HG03135 (cell line): Measurements from ENCODE around the gene GALNT4.

ENCODE experiments used
- ATAC-seq: cut with Tn5 transposase; IDR thresholded peaks from one replicate; pipeline ENCODE4 v1.9.1; 2021; ENCODE audit warnings: mild to moderate bottlenecking, moderate library complexity; ENCODE audit not compliant: unreplicated experiment

The GALNT4 gene

DNA sequence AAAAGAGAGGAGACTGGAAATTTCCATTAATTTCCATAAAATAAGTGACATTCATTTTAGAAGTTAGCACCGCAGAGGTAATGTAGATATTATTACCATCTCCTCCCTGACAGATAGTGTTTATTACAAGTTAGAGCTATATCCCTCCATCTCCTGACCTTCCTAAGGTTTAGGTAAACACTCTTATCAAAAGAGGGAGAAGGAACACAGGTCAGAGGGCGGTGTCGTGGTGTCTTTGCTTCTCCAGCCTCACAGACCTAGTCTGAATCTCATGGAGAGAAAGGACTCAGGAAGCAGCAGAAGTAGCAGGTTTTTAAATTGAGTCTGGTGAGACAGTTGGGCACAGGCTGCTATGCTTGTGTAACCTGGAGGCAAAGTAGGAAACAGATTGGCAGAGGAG, 12.8 kb upstream of the GALNT4 start:
- ATAC-seq, result no peak

DNA sequence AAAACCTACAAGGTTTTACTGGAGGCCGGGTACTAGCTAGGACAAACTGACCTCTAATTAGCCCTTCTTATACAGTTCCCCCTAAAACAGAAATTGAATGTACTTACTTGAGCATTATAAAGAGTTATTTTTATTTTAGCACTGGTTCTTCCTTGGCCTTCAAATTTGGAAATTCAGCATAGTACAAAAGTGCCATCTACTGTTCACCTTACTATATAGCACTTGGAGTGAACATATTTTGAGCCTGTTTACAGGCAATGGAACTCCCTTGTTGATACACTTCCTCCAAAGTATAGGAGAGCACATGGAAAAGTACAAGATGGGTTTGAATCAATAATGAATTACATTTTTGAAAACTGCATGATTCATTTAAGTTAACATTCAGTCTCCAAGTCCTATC, 5.1 kb upstream of the GALNT4 start:
- ATAC-seq, result no peak

DNA sequence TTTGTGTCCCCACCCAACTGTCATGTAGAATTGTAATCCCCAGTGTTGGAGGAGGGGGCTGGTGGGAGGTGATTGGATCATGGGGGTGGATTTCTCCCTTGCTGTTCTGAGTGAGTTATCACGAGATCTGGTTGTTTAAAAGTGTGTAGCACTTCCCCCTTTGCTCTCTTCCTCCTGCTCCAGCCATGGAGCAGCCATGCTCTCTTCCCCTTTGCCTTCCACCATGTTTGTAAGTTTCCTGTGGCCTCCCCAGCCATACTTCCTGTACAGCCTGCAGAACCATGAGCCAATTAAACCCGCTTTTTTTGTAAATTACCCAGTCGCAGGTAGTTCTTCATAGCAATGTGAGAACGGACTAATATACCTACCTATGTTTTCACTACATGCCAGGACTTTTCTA, 3.8 kb upstream of the GALNT4 start:
- ATAC-seq, result no peak

DNA sequence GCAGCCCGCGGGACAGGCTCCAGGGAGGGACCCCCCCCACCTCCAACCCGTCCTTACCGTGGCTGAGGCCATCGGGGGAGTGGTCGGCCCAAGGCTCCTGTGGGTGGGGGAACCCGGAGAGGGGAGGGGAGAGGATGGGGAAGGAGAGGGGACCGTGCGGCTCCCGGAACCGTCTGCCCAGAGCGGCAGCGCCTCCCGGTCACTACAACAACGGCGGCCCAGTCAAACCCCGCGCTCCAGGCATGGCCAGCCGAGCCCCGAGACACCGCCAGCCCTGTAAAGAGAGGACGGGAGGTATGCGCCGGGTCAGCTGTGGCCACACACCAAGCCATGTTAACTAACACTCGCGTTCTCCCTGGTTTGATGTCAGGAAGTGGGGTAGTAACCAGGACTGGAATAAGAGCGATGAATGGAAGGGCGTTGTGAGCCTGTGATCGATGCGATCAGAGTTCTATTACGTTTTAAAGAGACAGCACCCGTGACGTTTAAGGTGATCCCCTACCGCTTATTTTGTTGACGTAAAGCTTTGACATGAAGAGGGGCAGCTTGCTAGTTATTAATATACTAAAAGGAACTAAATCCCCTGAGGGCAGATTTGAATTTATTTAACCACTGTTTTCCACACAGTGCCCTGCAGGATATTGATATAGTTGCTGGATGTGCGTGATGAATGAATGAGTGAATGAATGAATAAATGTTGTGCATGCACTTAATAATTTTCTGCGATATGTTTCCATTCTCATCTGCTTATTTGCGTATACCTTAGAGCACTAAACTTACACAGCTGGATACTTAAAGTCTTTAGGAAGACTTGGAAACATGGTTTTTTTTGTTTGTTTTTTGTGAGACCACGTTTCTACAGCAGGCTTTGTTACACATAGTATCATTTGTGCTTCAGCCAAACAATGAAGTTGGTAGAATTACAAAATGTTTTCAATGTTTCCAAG, 1.5 kb upstream of the GALNT4 start, which contains the start of gene POC1B:
Gene POC1B, minus strand, starts transcription at position 224 of the 947 bp plus-strand sequence. Its CDS starts 152 bp downstream, at position 72.
- peak; percentile 56 for ATAC-seq

DNA sequence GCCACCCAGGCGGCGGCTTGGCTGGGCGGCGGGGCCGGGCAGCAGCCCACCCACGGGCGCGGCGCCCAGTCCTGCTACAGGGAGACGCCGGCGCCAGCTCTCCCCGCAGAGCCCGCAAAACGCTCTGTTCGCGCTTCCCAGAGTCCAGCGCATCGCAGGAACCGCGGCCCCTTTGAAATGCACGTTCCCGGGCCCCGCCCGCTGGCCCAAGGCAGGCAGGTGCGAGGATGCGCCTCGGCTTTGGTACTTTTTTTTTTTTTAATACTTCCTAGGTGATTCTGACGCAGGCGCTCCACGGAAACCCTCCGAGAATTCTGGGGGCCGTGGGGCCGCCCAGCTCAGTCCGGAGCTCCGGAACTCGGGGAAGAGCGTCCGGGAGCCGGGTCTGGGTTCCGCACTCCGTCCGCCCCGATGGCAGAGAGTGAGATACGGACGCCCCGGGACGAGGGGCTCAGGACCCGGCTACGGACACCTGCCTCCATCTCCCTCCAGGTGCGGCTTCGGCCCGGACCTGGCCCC, 768 bp upstream of the GALNT4 start:
- ATAC-seq, result peak; percentile 31

DNA sequence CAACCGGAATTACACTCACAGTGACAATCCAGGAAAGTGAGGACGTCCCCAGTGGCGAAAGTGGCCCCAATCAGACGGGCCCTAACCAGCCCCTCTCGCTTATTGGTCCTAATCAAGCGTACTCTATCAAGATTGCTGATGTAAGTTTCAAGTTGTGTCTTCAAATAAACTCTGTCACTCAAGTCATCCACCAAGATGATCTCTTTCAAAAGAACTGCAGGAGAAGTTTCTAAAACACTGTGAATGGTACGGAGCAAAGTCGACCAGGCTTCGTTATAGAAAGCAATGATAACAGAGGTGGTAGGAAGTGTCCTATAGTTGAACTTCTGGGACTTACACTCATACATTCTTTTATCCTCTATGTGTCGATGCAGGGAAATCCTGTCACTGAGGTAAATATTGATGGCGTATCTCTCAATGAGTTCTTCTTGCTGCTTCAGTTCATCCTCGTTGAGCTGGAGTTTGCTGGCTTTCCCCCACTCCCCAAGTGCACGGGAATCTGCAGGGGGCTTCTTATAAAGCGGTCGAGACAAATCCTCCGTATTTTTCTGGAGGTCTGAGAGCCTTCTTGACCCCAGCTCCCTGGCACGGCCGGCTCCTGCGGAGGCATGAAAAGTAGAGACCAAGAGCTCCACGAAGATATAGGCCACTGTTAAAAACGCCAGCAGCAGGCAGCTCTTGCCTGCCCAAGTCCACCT, 604 bp downstream of the GALNT4 start:
- ATAC-seq, result no peak

DNA sequence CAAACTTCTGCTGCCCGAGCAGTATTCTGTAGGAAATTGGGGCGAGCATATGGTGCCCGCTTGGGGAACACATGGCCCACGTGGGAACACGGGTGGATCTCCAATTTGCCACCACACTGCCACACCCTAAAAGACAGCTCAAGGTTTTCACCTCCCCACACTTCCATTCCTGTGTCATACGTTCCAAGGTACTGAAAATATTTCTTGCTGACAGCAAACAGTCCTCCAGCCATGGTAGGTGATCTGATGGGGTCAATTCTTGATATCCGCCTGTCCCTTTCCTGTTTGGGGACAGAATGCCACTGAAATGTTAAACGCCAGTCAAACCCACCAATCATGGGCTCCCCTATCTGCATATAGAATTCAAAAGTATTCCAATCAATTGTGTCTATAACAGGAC, 1.2 kb downstream of the GALNT4 start:
- ATAC-seq, result no peak

DNA sequence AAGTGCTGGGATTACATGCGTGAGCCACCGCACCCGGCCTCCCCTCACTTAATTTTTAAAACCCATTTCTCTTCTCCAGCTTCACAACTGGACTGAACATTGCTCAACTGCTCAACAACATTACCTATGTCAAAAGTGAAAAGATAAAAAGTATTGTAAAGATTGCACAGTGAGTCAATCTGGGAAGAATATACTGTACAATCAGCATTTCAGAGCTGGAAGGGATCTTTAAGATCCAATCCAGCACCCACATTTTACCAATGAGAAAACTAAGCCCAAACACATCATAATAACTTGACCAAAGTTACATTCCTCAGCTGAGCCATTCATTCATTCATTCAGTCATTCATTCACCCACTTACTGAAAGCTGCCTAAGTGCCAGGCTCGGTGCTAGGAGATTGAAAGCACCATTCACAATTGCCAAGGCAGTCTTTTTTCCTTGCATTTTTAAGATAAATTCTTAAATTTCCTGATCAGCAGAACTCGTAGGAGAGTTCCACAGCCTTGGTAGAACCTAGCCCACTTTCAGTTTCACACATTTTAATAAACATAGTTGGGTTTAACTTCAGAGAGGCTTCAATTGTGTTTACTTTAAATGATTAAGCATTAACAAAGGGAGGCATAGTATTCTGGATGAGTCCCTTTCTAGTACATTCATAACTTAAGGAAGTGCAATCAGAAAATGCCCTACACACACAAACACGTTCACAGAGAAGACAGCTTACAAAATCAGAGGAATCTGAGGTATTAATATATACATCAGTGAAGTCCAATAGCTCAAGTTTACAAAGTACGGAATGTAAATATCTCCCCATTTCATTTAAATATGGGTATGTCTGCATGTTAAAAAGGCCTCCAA, 3.0 kb downstream of the GALNT4 start:
- ATAC-seq, result no peak

DNA sequence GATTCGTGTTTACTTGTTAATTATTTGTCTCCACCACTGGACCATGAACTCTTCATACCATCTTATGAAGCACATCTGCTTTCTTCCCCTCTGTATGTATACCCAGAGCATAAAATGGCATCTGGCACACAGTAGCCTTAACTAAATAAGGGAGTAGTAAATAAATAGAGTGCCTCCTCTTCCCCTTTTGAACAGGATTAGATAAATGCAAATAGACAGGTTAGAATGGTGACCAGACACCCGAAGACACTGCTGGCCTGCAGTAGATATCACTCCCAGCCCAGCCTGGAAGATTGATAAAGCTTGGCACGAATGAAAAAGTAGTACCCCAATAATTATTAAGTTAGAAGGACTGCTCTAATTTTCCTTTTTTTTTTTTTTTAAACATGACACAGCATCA, 6.9 kb downstream of the GALNT4 start:
- no peak for ATAC-seq

DNA sequence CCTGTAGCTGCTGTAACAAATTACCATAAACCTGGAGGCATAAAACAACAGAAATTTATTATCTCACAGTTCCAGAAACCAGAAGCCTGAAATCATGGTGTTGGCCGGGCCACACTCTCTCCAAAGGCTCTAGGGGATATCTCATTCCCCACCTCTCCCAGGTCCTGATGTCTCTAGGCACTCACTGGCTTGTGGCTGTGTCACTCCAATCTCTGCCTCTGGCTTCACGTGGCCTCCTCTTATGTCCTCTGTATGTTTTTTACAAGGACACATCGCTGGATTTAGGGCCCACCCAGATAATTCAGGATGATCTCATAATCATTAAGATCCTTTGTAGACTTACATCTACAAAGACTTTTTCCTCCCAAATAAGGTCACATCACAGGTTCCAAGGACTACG, 8.0 kb downstream of the GALNT4 start:
- ATAC-seq, result no peak

DNA sequence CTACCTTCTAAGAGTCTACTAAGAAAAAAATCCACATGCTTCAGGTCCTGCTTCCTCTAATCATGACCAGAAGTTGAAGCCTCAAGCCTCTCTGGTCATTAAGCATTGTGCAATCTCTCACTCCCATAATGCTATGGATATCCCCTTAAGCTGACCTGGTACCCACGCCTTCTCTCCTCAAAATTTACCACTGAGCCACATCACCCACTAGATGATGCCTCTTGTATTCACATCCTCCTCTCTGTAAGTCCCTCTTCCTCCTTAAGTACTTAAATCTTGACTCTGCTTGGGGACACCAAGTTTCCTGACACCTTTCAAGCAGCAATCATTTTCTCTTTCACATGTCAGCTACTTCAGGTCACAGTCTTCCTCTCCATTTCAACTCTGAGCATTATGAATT, 9.8 kb downstream of the GALNT4 start:
- ATAC-seq, result peak; percentile 80

DNA sequence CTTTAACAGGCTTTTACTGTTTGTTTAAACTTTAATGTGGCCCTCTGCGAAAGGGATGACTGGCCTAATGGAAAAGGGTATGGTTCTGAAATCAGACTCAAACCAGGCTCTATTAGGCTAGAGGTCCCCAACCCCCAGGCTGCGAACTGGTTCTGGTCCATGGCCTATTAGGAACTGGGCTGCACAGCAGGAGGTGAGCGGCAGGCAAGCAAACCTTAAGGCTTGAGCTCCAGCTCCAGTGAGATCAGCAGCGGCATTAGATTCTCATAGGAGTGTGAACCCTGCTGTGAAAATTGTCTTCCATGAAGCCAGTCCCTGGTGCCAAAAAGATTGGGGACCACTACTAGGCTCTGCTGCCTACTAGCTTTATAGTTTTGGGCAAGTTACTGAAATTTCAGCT, 11.1 kb downstream of the GALNT4 start:
- no peak for ATAC-seq

DNA sequence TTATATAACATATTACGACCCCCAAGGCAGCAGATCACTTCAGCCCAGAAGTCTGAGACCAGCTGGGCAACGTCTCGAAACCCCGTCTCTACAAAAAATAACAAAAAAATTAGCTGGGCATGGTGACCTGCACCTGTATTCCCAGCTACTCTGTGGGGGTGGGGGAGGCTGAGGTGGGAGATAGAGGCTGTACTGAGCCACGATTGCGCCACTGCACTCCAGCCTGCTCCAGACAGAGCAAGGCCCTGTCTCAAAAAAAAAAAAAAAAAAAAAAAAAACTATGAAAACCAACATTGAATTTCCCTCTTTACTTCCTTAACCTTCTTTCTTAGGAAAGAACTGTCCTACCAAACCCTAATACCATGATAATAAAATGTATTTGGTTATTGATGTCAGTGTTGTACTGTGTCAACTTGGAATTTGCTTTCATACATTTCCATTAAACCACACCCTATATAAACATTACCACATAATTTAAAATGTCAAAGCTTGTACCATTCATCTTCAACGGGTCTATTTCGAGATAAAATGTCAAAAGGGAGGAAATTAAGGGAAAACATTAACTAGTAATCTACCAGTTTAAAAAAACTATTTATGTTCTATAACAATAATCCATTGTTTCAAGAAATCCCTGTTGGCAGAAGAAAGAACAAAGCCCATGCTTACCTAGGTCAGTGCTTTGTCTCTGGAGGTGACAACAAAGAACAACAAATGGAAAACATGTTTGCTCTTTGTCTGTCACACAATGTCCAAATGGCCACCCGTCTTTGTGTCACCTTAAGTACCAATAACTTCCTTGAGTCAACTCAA, 17.4 kb downstream of the GALNT4 start:
- ATAC-seq, result no peak

DNA sequence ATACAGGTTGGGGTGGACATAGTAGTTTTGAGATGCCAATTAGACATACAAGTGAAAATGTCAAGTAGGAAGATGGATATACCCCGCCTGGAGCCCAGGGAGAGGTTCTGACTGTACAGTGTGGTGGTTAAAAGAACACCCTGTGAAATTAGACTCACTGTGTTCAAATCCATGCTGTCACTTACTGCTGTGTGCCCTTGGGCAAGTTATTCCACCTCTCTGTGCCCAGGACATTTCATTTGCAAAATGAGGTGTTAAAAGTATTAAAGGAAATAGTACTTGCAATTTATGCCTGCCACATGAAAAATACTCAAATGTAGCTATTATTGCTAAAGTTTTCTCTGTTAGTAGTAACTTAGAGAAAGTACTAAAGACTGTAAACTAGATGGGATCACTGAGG, 18.5 kb downstream of the GALNT4 start:
- no peak for ATAC-seq

DNA sequence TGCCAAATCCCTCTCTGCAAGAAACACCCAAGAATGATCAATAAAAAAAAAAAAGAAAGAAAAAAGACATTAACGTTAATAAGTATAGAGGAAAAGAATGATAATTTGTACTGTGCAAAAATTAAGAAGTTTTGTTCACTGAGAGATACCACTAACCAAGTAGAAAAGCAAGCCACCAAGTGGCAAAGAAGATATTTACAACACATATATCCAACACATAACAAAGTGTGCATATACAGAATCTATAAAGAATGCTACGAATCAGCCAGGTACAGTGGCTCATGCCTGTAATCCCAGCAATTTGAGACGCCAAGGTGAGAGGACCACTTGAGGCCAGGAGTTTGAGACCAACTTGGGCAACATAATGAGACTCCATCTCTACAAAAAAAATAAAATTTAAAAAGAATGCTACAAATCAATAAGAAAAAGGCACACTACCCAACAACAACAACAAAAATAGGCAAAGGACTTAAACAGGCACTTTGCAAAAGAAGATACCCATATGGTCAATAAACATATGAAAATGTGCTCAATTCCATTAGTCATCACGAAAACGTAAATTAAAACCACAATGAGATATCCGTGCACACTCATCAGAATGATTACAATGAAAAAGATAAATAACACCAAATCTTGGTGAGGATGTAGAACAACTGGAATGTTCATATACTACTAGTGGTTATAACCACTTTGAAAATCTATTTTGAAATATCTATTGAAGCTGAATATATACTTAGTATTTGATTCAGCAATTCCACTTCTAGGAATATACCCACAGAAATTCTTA, 19.8 kb downstream of the GALNT4 start:
- no peak for ATAC-seq

DNA sequence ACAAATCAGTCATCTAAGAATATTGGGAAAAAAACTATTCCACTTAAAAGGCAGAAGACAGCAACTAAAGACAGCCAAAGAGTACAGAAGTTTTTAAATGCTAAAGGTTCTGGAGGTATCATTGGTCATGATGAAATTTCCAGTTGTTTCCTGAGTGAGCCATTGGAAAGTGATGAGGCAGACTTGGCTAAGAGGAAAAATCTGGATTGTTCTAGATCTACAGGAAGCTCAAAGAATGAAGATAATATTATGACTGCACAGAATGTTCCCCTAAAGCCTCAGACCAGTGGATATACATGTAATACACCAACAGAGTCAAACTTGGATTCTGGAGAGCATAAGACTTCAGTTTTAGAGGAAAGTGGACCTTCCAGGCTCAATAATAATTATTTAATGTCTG, 22.8 kb downstream of the GALNT4 start:
- ATAC-seq, result no peak

DNA sequence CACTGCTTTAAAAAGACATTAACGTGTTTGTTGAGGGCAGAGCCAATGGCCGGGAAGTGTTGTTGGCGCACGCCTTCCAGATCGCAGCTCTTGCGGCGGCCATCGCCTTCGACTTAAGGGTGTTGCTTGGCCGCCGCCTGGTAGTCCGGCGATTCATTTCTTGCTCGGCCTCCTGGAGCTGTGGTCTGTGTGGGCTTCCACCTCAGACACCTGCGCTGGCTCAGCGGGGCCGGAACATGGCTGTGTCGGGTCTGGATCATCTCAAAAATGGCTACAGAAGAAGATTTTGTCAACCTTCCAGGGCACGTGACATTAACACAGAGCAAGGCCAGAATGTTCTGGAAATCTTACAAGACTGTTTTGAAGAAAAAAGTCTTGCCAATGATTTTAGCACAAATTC, 24.7 kb downstream of the GALNT4 start:
- ATAC-seq, result no peak

DNA sequence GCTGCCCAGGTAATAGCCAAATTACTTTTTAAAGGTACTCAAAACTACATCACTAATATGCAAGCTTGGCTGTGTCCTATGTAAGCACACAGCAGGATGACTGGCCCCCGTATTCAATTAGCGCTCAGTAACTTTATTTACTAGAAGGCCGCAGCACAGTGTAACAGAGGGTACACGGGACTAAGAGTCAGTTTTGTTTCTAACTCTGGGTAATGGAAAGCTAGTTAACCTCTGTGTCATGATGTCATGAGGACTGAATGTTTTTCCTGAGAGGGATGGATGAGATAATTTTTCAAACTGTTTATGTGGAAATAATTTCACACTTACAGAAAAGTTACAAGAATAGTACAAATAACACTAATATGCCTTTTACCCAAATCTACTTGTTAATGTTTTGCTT, 27.1 kb downstream of the GALNT4 start:
- no peak for ATAC-seq

DNA sequence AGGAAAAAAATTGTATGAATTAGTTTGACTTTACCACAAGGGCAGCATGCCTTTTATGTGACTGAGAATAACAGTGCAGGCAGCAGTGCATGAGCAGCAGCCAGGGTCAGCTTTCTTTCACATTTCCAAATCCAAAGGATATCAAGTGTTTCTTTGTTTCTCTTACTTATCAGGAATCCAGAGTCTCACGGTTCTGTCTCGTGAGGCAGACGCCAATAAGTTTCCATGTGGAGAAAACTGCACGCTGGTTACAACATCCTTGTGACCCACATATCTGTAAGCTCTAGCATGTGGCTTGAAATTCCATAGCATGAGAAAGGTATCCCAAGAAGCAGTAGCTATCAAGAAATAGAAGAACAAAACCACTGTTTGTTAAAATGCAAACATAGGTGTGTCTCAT, 27.6 kb downstream of the GALNT4 start:
- no peak for ATAC-seq
